AG09319 (cell line): ENCODE data around the gene ZNF212.
"Not testable (repeated sequence)": the region's sequence is repeated elsewhere in the genome, so short reads cannot be mapped to it uniquely, and the experiment has no call there.

Experiments used
- DNase-seq: peaks from one replicate; pipeline ENCODE4 v3.0.0-alpha.2; 2010; ENCODE audit warnings: low read depth; ENCODE audit errors: extremely low read depth
- TF ChIP-seq, protein P1 (sequence below): IDR thresholded peaks from 2 replicates; pipeline ENCODE4 v1.5.1; 2011; ENCODE audit warnings: low read depth, mild to moderate bottlenecking, inconsistent platforms, low read length, moderate library complexity

Gene ZNF212

DNA sequence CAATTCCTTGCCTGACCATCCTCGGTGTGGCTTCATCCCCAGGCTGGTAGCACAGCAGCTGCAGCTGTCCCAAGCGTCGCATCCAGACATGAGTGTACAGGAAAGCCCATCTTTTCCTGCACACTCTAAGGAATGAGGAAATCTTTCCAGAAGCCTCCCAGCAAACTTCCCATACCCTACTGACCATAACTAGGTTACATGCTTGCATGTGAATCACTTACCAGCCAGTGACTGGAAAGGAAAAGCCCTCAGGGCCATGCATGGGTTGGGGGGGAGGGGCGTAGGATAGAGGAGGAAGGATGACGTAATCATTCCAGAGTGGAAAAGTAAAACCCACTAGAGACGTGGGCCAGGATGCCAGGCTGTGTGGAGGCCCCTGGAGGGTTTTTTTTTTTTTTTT lies 18.9 kb upstream of the ZNF212 start:
- peak; percentile 30 for DNase-seq
- TF ChIP-seq, protein P1, sequence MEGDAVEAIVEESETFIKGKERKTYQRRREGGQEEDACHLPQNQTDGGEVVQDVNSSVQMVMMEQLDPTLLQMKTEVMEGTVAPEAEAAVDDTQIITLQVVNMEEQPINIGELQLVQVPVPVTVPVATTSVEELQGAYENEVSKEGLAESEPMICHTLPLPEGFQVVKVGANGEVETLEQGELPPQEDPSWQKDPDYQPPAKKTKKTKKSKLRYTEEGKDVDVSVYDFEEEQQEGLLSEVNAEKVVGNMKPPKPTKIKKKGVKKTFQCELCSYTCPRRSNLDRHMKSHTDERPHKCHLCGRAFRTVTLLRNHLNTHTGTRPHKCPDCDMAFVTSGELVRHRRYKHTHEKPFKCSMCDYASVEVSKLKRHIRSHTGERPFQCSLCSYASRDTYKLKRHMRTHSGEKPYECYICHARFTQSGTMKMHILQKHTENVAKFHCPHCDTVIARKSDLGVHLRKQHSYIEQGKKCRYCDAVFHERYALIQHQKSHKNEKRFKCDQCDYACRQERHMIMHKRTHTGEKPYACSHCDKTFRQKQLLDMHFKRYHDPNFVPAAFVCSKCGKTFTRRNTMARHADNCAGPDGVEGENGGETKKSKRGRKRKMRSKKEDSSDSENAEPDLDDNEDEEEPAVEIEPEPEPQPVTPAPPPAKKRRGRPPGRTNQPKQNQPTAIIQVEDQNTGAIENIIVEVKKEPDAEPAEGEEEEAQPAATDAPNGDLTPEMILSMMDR: no peak

DNA sequence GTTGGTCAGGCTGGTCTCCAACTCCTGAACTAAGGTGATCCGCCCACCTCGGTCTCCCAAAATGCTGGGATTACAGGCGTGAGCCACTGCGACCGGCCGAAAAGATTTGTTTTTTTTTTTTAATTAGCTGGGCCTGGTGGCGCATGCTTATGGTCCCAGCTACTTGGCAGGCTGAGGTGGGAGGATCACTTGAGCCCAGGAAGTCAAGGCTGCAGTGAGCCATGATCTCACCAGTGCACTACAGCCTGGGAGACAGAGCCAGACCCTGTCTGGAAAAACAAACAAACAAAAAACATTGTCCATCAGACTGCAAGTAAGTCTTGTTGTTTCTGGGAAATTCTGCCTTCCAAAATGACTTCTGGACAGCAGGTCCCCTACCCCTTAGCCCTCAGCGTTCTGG lies 16.3 kb upstream of the ZNF212 start:
- no peak for DNase-seq
- TF ChIP-seq, protein P1: no peak

DNA sequence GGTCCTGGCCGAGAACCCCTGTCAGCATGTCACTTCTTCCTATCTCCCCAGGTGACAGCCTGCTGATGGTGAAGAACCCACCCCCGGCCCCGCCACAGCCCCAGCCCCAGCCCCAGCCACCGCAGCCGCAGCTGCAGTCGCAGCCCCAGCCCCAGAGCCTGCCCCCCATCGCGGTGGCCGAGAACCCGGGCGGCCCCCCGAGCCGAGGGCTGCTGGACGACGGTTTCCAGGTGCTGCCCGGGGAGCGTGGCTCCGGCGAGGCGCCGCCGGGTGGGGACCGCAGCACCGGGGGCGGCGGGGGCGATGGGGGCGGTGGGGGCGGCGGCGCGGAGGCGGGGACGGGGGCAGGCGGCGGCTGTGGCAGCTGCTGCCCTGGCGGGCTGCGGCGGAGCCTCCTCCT lies 15.7 kb upstream of the ZNF212 start:
- DNase-seq: no peak
- TF ChIP-seq, protein P1: no peak

DNA sequence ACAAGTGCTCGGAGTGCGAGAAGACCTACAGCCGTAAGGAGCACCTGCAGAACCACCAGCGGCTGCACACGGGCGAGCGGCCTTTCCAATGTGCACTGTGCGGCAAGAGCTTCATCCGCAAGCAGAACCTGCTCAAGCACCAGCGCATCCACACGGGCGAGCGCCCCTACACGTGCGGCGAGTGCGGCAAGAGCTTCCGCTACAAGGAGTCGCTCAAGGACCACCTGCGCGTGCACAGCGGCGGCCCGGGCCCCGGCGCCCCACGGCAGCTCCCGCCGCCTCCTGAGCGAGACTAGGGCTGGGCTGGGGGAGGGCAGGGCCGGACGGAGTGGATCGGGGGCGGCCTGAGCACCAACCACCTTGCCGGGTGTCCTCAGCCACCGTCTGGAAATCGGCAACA lies 15.1 kb upstream of the ZNF212 start:
- TF ChIP-seq, protein P1: no peak
- DNase-seq: no peak

DNA sequence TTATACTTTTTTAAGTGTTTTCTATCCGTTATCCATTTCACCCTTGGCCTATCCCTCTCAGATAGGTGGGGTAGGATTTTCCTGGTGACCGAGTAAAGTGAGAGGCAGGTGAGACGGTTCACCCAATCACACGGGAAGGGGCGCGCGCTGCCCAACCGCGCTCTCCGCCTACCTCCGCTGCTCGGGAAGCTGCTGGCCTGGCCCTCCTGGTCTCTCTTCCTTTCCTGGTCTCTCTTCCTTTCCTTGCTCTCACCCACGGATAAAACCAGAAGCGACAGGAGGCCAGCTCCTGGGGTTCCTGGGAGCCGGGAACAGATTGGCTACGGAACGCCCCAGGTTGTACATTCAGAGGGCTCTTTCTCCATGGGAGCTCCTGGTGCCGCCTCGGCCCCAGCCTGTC lies 14.3 kb upstream of the ZNF212 start:
- no peak for DNase-seq
- TF ChIP-seq, protein P1: no peak

DNA sequence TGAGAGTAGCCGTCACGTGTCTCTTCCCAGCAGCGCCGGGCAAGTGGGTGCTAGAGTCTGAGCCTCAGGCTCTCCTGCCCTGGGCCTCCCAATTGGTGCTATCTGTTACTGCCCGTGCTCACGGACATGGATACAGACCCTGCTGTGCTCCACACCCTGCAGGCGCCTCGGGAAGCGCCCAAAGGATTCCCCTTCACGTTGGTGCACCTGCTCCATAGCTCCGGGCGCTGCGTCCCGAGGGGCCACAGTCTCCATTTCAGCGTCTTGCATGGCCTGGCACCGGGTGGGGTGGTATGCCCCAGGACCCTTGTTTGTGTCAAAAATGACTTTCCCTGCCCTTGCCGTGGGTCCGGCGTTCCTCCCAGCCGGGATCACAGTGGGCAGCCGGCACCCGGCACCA lies 13.8 kb upstream of the ZNF212 start:
- TF ChIP-seq, protein P1: no peak

DNA sequence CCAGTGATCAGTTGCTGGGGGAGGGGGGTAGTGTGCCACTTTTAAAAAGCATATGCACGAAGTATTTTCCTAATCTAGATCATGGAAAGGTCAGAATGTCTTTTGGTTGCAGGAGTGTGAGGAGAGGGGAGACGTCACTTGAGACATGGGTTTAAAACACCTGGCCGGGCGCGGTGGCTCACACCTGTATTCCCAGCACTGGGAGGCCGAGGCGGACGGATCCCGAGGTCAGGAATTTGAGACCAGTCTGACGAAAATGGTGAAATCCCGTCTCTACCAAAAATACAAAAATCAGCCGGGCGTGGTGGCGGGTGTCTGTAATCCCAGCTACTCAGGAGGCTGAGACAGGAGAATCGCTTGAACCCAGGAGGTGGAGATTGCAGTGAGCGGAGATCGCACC lies 13.1 kb upstream of the ZNF212 start:
- not testable (repeated sequence) for DNase-seq

More for the DNA sequence above, 13.8 kb upstream of the ZNF212 start:
- DNase-seq: no peak

DNA sequence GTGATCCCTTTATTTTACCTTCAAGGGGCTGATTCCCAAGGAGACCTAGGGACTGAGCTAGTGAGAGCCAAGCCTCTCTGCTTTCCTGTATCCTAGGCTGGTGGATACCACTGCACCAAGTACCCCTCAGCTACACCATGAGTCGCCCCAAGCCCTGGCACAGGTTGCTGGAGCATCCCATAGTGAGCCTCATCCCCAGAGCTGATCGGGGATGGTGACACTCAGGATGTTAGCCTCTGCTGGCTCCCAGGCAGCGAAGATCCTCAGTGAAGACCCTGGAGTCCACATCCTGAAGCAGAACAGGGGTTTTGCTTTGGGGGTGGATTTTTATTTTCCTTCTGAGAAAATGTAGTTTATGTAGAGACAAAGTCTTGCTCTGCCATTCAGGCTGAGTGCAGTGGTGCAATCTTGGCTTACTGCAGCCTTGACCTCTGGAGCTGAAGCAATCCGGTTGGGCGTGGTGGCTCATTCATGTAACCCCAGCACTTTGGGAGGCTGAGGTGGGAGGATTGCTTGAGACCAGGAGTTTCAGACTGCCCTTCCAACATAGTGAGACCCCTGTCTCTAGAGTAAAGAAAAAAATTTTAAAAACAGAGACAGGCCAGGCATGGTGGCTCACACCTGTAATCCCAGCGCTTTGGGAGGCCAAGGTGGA lies 12.5 kb upstream of the ZNF212 start:
- DNase-seq: no peak
- TF ChIP-seq, protein P1: no peak
